GM03348 (cell line): ENCODE results near the gene CD2AP.
A peak's percentile ranks its signal among the peaks of the same experiment; 100 is the strongest.
"Not testable (repeated sequence)": the region's sequence is repeated elsewhere in the genome, so short reads cannot be mapped to it uniquely, and the experiment has no call there.

Experiments used
- DNase-seq: peaks from one replicate; pipeline ENCODE4 v3.0.0; 2012; ENCODE audit warnings: low spot score

The CD2AP gene

GRCh38 chr6:47477497-47478232 is at the start of gene CD2AP:
Gene CD2AP, plus strand, starts transcription at chr6:47477789. Its CDS starts 456 bp downstream, at chr6:47478245.
- DNase-seq, result peak; percentile 95

- DNase-seq, result no peak
Measured at GRCh38 chr6:47428288-47428687, 49.3 kb upstream of the CD2AP start.

- DNase-seq, result no peak
Measured at GRCh38 chr6:47428746-47429664, 48.6 kb upstream of the CD2AP start.

GRCh38 chr6:47434372-47435253 is 43.0 kb upstream of the CD2AP start:
- no peak for DNase-seq

DNA sequence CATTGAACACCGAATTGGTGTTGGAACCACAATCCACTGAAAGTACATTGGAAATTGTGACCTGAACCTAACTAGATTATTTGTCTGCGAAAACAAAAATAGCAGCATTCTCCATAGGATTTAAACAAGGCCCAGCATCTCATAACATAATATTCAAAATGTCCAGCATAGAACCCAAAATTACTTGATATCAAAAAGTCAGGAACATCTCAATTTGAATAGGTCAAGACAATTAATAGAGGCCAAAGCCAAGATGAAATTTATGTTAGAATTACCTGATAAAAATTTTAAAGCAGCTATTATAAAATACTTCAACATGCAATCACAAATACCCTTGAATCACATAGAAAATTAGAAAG is 42.4 kb upstream of the CD2AP start:
- DNase-seq, result no peak

DNA sequence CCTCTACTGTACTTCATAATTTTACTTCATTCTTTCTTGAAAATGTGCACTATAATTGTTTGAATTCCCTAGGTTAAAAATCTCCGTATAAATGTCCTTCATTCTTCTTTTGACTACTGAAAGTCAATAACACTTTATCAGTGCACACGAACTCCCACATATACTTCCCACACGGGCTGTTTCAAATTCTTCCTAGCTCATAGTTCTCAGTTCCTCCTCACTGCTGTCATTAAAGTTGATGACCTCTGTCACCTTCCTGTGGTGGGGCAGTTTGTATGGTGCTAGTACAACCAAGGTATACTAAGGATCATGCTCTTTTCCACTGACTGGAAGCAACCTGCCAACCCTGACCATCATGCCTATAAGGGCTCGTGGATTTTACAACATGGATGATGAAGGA is 40.0 kb upstream of the CD2AP start:
- DNase-seq, result no peak

DNA sequence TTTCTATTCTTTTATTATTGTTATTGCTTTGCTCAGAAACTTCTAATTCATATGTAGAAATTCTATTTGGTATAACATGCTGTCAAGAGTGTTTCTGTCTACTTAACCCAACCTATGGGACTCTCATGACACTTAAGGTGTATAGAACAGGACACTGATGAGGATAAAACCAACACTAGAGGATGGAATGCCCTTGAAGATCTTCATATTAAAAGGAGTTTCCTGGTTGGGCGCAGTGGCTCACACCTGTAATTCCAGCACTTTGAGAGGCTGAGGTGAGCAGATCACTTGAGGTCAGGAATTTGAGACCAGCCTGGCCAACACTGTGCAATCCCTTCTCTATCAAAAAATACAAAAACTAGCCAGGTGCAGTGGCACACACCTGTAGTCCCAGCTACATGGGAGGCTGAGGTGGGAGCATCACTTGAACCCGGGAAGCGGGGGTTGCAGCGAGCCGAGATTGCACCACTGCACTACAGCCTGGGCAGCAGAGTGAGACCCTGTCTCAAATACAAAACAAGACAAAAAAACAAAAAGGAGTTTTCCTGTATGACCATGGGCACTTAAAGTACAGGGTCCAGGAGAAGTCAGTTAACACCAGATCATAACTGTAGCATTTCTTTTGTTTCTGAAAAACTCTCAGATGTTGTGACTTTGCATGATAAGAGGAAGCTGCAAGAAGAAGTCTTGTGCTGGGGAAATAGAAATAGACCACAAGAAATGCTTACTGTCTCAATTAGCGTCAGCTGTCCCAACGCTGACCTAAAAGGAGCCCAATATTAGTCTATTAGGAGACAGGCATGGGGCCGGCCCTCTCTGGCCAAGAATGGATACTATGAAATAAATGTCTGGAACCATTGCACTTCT is 38.9 kb upstream of the CD2AP start:
- DNase-seq, result no peak

GRCh38 chr6:47439348-47439668 is 38.3 kb upstream of the CD2AP start:
- no peak for DNase-seq

GRCh38 chr6:47440719-47441118 is 36.9 kb upstream of the CD2AP start:
- no peak for DNase-seq

DNA sequence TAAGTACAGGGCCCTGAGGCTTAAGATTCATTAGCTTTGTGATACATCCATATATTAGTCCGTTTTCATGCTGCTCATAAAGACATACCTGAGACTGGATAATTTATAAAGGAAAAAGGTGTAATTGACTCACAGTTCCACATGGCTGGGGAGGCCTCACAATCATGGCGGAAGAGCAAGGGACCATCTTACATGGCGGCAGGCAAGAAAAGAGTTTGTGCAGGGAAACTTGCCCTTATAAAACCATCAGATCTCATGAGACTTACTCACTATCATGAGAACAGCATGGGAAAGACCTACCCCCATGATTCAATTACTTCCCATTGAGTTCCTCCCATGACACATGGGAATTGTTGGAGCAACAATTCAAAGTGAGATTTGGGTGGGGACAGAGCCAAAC is 32.6 kb upstream of the CD2AP start:
- not testable (repeated sequence) for DNase-seq

DNA sequence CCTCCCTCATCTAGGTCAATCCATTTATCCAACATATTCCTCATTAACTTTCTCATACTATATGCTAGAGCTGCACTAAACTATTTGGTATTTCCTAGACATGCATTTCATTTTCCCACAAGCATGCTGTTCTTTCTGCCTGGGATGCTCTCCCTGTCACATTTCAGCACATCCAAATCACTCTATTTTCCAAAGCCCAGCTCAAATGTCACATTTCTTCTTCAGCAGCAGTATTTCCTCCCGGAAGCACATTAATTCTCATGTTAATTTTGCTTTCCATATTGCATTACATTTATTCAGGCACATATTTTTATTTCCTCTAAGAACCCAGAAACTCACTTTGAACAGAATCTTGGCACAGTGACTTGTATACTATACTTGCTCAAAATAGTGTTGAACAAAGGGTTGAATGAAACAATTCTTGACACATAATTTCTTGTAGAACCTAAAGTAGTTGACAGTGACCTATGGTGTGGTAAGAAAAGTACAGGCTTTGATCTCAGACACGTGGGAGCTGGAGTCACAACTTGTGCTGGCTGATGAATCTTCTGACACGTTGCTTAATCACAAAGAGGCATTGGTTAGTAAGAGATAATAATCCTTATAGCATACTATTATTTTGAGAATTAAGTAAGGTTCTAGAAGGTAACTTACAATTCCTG is 30.8 kb upstream of the CD2AP start:
- no peak for DNase-seq

DNA sequence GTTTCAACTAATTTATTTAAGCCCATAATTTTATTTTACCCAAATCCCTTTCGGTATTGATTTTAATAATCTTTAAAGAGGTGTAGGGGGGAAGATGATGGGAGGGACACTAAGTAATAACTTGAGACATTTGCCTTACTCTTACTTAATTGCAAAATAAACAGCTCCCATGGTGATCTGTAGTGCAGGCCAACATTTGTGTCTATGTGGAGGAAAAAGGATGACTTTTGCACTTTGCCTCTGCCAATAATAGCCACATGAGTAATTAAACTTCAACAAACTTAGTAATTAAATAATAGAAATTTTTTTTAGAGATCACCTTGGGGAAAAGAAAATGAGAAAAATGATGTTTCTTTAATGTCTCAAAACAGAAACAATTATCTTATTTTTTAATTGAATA is 29.9 kb upstream of the CD2AP start:
- no peak for DNase-seq

GRCh38 chr6:47451162-47451561 is 26.4 kb upstream of the CD2AP start:
- no peak for DNase-seq

DNA sequence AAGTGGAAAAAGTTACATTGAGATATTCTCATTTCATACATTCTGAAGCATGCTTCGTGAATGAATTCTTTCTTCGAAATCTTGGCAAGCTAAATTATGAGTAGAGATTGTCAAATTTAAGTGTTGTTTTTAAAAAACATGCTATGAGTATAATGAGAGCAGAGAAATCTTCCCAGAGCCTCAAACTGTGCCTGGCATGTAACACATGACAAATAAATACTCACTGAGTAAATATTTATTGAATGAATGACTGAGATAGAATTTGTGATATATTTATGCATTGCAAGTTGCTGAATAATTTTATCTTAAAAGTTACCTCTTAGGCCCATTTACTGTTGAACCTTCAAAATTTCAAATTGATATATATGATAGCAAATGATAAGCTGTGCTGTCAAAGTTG is 24.7 kb upstream of the CD2AP start:
- DNase-seq, result no peak

- DNase-seq, result no peak
Measured at GRCh38 chr6:47453372-47453936, 24.1 kb upstream of the CD2AP start.

GRCh38 chr6:47454713-47455396 is 22.7 kb upstream of the CD2AP start:
- DNase-seq, result no peak

DNA sequence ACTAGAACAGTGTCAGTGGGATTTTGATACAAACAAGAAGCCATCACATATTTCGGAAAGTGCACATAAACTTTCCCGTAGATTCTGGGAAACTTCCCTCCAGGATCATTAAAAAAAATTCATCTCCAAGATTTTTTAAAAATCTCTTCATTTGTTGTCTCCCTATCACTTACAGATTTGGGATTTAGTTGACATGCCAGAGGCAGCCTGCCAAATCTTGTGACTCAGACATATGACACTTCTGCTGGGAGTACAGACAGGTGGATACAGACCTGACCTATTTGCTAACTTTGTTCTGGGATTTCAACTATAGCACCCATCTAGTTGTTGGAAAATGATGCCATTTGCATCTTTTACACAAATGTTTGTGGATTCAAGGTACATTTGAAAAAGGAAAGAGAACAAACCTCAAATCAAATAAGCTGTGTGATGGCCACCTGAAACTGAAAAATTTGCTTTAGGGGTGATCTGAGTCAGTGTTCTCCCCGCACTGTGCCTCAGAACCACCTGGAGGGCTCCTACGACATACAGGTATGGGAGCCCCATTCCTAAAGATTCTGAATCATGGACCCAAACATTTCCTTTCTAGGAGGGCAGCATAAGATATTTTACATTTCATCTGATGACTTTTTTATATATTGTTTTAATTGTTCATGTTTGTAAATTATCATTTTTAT is 21.9 kb upstream of the CD2AP start:
- no peak for DNase-seq

- DNase-seq, result no peak
Measured at GRCh38 chr6:47456536-47456975, 21.0 kb upstream of the CD2AP start.

DNA sequence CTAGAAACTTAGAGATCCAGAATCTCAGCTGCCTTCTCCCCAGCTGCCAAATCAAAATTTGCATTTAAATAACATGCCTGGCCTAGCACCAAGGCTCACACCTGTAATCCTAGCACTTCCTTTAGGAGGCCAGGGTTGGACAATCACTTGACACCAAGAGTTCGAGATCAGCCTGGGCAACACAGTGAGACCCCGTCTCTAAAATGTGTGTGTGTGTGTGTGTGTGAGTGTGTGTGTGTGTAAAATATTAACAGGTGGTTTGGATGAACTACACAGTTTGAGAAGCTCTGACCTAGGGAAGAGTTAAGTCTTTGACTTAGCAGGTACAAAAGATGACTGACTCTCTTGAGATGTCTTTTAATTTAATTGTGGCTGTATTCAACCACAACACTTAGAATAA is 20.2 kb upstream of the CD2AP start:
- no peak for DNase-seq
